HG02840 (cell line): ENCODE data around the gene CD47.

Experiments
- ATAC-seq: cut with Tn5 transposase; IDR thresholded peaks from one replicate; pipeline ENCODE4 v1.9.1; 2021; ENCODE audit warnings: mild to moderate bottlenecking, moderate library complexity, moderate number of reproducible peaks; ENCODE audit not compliant: unreplicated experiment, low FRiP score

CD47 gene

GRCh38 chr3:108093616-108094015, 2.8 kb upstream of the CD47 start:
- no peak for ATAC-seq

DNA sequence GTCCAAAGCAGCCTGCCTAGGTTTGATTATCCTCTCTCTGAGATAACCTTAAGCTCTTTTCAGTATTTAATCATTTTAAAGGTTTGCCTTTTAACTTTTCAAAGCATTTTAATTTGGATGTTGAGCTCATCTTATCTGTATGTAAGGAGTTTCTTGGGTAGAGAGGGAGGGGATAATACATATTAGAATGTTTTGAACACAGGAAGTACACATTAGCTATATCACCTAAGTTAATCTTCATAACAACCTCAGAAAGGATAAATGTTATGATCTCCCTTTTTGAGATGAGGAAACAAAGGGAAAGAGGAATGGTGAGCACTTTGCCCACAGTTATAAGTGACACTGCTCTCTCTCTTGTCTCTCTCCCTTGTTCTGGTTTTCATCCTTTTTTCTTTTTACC, 2.2 kb upstream of the CD47 start:
- no peak for ATAC-seq

DNA sequence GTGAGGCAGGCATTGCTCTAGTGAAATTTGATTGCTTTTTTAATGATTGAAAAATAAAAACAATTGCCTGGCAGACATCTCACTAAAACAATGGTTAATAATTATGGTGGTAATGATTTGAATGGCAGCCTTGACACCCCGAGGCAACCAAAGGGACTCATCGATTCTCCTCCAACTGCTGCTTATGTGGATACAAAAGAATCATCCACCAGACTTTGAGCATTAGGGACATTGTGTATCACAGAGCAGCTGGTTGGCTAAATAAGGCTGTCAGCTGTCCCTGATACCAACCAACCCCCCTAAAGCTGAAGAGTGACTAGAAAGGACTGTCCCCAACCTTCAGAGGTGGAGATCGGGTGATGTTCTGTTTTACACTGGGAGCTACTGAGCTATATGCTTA, 1.7 kb upstream of the CD47 start:
- no peak for ATAC-seq

DNA sequence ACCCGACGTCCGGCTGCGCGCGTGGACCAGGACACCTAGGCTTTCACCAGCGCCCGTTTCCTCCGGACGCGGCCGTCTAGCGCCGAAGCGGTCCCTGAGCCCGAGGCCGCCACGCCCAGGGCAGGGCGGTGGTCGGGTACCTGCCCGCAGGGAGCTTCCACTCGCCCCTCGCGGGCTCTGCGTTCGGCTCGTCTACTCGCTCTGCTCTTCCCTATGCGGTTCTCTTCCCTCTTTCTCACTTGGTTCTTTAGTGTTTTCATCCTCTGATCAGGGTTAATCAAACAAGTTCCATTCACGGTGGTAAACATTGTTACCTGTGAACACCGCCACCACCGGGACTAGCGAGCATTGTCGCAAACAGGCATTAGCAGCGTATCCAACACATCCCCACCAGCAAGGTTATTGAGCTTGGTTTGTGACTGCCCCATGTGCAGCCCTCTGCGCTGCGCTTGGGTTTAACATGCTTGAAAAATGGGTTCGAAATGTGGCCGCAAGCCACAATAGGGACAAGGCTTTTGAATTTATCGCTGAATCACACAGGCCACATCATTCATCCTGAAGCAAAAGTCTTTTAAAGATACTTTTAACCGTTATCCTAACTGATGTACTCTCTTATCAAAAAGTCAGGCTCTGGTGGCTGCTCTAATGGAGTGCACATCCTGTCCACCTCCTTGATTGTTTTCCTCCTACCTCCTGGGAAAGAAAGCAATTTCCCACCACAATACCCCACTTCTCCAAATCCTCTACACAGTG, 843 bp upstream of the CD47 start:
- peak; percentile 18 for ATAC-seq

DNA sequence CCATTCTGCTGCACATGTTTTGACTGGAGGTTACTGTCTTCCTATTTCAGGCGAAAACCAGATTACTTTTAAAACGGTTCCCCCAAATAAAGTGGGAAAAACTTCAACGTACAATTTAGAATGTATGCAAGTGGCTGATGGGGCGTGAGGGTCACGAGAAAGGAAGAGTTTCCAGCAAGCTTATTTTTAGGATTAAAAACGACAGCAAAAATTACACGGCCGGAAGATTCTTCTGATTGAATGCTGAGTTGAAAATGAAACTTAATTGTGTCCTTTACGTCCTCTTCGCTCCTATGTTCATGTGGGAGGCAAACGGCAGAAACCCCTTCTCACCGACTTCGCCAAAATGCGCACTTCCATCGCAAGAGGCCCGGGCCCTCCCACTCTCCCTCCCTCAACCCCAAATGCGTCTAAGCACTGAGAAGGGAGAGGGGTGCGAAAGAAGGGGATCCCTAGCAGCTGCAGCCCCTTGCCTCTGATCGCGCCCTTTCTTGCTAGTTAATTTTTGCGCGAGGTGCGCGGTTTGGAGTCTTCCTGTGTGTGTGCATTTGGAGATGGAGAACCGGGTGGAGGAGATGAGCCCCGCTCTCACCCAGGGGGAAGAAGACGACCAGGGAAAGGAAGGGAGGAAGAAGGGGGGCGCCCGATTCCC, 656 bp downstream of the CD47 start:
- peak; percentile 12 for ATAC-seq

- no peak for ATAC-seq
Observed at GRCh38 chr3:108089579-108089978, 1.3 kb downstream of the CD47 start.

- ATAC-seq = no peak
Observed at GRCh38 chr3:108088697-108089096, 2.1 kb downstream of the CD47 start.

GRCh38 chr3:108088146-108088545, 2.7 kb downstream of the CD47 start:
- ATAC-seq = no peak

GRCh38 chr3:108086653-108087052, 4.2 kb downstream of the CD47 start:
- ATAC-seq = no peak

DNA sequence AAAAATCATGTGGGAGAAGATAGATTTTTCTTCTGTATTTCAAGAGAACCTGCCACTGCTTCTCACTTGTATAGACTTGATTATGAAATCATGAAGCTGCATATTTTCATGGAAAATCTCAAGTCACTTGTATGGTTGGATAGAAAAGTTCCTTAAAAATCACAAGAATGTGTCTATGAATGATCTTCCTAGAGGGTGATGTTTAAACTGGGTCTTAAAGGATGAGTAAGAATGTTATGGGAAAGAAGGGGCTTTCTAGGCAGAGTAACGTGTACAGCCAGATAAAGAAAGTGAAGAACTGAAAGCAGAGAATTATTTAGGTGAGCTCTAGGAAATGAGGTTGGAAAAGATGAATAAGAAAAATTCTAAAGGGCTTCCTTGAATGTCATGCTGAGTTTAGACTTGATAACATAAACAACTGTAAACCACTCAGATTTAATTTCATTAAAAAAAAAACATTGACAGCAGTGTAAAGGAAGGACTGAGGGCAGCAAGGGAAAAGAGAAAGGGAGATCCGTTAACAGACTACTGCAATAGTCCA, 5.0 kb downstream of the CD47 start:
- ATAC-seq = no peak

DNA sequence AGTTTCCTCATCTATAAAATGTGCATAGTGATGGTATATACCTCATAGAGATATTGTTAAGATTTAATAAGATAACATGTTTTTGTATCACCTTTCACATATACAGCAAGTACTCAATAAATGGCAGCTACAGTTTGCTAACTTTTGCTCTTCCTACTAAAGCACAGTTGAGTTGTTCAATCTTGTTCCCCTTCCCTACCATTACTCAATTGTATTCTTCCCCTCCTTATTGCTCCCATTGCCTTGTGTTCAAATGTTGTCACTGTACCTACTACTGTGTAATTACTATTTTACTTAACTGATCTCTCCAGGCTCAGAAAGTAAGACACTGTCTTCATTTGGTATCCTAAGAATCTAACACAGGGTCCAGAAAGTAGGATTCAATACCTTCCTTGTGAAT, 5.5 kb downstream of the CD47 start:
- ATAC-seq = no peak

GRCh38 chr3:108079877-108080276, 11.0 kb downstream of the CD47 start:
- no peak for ATAC-seq

DNA sequence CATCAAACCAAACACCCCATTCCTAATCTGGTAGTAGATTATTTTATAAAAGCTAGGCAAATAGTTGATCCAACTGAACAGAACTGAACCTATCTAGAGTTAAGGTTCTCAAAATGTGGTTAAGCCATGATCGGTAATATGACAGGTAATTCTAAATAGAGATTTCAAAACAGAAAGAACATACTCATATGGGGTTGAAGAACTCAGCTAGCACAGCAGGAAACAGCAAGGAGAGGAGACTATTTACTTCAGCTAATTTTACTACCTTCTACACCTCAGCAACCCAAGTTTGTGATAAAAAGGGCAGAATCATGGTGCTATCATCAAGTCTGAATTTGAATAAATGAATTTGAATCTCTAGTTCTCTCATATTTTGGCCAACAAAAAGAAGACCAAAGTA, 11.8 kb downstream of the CD47 start:
- ATAC-seq = no peak

DNA sequence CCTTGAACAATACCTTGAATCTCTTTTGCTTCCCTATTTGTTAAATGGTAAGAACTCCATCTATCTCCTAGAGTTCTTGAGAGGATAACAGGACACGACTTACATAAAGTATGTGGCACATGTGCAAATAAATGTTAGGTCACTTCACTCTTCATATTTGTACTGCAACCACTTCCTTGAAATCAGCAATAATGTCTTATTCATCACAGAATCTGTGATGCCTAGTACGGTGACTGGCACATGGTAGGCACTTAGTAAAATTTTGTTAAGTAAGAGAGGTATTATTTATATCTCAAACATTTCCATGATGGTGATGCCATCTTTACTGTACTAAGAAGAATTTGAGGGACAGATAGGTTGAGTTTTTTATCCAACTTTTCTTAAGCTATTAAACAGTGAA, 14.3 kb downstream of the CD47 start:
- ATAC-seq = no peak

GRCh38 chr3:108073764-108074431, 16.9 kb downstream of the CD47 start:
- ATAC-seq = no peak

GRCh38 chr3:108071368-108071767, 19.5 kb downstream of the CD47 start:
- no peak for ATAC-seq

DNA sequence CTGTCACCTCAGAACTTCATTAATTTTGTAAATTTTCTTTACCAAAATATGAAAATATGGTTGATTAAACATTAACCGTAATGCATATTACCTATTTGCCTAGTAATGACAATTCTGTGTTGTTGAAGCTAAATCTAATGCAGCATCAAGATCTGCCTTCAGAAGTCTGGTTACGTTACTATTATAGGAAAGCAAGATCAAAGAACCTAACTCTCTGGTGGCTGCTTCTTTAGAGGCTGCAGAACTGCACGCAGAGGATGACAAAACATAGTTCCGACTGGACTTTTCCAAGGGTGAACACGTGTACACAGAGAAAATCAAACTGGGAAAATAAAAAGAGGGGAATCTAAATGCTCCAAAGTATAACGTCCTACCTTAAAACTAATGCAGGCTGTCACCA, 20.5 kb downstream of the CD47 start:
- no peak for ATAC-seq

DNA sequence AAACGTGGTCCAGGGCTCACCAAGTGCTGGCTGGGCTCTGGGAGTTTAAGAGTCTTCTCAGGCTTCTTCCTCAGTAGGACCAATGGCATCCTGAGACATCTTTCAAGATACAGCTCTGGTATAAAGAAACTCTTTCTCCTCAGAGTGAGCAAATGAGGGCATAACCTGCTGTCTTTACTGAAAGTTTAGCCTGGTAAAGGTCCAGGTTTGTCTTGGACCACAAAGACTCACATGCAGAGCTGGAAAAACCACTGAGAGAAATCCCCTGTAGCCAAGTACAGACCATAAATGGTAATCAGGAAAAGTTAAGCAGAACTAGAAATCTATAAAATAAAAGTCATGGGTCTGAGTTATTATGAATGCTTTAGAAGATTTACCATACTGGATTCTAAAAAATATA, 23.1 kb downstream of the CD47 start:
- ATAC-seq = no peak

- ATAC-seq = no peak
Observed at GRCh38 chr3:108065096-108065495, 25.7 kb downstream of the CD47 start.

DNA sequence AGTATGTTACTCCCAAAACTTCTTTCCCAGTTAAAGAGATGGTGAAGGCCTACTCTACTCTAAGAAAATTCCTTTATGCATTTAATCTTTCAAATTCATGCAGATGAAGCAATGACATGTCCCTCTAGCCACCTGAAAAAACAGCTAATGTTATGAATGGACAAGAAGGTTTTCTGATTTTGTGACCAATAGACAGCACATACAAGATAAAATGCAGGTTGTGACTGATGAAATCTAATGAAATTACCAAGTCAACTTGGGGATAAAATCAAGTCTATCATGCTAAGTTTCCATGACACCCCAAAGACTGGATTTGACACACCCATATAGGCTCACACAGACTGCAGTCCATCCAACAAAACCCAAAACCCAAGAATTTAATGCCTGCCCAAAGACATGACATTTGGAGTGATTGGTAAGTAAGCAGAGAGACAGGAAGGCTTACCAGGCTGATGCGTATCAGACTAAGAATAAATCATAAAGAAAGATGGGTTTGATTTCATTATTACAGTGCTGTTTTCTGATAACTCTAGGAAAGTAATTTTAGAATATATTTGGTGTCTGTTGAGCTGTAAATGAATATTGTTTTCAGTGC, 26.4 kb downstream of the CD47 start:
- ATAC-seq = no peak

DNA sequence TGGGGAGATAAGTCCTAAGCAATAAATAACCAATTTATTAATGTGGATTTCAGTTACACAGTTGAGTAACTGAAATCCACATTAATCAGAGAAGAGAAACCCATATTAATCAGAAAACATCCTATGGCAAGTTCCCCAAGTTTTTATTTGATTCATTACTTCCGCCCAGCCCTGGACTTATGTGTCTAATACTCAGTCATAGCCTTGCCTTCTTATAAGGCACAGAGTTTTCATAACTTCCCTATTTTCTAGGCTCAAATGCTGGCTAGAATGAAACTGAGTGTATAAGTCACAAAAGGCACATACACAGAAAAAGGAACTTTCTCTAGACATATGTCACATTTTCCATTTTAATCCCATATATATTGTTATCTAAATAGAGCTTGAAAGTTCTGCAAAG, 28.8 kb downstream of the CD47 start:
- no peak for ATAC-seq
